HFF-Myc (cell line): ENCODE data around the gene RTBDN.

Experiments
- DNase-seq: peaks from one replicate; pipeline ENCODE4 v3.0.0-alpha.2; 2011; ENCODE audit warnings: low read depth; ENCODE audit errors: extremely low read depth
- H3K4me3 ChIP-seq: replicated peaks from 2 replicates; pipeline ENCODE4 v1.5.1; 2011; ENCODE audit warnings: low read depth, mild to moderate bottlenecking, control low read depth, low read length
- TF ChIP-seq, protein P1 (sequence below): IDR thresholded peaks from 2 replicates; pipeline ENCODE4 v1.5.1; 2012; ENCODE audit warnings: mild to moderate bottlenecking, low read depth, low read length, control low read depth; ENCODE audit errors: missing control alignments

Gene RTBDN

GRCh38 chr19:12815088-12815487 is 19.3 kb downstream of the RTBDN start:
- TF ChIP-seq, protein P1, sequence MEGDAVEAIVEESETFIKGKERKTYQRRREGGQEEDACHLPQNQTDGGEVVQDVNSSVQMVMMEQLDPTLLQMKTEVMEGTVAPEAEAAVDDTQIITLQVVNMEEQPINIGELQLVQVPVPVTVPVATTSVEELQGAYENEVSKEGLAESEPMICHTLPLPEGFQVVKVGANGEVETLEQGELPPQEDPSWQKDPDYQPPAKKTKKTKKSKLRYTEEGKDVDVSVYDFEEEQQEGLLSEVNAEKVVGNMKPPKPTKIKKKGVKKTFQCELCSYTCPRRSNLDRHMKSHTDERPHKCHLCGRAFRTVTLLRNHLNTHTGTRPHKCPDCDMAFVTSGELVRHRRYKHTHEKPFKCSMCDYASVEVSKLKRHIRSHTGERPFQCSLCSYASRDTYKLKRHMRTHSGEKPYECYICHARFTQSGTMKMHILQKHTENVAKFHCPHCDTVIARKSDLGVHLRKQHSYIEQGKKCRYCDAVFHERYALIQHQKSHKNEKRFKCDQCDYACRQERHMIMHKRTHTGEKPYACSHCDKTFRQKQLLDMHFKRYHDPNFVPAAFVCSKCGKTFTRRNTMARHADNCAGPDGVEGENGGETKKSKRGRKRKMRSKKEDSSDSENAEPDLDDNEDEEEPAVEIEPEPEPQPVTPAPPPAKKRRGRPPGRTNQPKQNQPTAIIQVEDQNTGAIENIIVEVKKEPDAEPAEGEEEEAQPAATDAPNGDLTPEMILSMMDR: no peak
- no peak overlapping the region for H3K4me3 ChIP-seq
- DNase-seq: no peak

GRCh38 chr19:12806242-12807081 is 27.9 kb downstream of the RTBDN start, which contains the start of gene RNASEH2A:
Gene RNASEH2A (plus strand): TSS chr19:12806584. CDS start chr19:12806674, 90 bp downstream.
- TF ChIP-seq, protein P1: no peak
- H3K4me3 ChIP-seq: peak within 1 kb of the TSS; percentile 72
- DNase-seq: no peak

- TF ChIP-seq, protein P1: no peak
- no peak overlapping the region for H3K4me3 ChIP-seq
- DNase-seq: no peak
These were observed 30.3 kb downstream of the RTBDN start for GRCh38 chr19:12804051-12804450.

- DNase-seq: no peak
- H3K4me3 ChIP-seq: peak overlapping the region; percentile 98
These were observed 31.9 kb downstream of the RTBDN start for GRCh38 chr19:12802267-12803106.

DNA sequence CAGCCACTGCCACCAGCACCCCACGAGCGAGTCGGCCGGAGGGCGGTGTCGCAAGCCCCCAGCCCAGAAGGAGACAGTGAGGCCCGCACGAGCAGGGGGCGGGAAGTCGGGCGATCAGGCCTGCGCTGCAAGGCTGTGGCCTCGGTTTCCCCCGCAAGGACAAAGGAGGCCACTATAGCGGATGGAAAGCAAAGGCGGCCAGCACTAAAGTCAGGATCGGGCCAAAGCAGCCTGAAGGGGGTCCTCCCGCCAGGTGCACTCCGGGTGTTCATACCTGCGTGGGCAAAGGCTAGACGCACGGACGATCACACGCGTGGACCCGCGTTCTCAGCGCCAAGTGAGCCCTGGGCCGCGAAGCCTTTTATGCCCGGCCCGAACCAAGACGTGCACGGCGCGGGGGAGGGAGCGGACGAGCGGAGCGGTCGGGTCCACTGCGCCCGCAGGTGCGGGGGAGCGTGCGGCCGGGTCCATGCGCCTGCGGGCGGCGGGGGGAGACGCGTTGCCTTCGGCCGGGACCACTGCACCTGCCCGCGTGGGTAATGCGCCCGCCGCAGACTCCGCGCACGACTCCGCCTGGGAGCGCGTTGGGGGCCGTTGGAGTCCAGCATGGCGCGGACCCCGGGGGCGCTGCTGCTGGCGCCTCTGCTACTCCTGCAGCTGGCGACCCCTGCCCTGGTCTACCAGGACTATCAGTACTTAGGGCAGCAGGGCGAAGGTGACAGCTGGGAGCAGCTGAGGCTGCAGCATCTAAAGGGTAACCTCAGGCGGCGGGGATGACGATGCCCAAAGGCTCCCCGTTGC is 32.7 kb downstream of the RTBDN start, which contains the start of the genes PRDX2 and THSD8:
Gene PRDX2, minus strand, starts transcription at position 335 of the 801 bp plus-strand sequence. CDS start 539 bp downstream, outside the sequence.
Gene THSD8, plus strand, starts transcription at position 604 of the 801 bp plus-strand sequence. Its CDS starts 3 bp downstream, at position 607.
- TF ChIP-seq, protein P1: no peak
- DNase-seq: no peak
- H3K4me3 ChIP-seq: peak within 1 kb of the TSS; percentile 98

More at GRCh38 chr19:12802267-12803106, 31.9 kb downstream of the RTBDN start:
- TF ChIP-seq, protein P1: no peak
